Measurements from ENCODE around the gene MUS81.

GRCh38 chr11:65887723-65888162, 27.5 kb downstream of the MUS81 start:
- TF ChIP-seq CTCF (IDR thresholded peaks at IDR 0.05; ENCODE audit: low read depth, low read length) (no peak), POLR2A (IDR thresholded peaks at IDR 0.05; ENCODE audit: extremely low read depth, insufficient read length) (no peak)

Data from NB4 (cell line).